Skeletal muscle cell (primary cell): ENCODE results near the gene ITPRIPL1.
"Not testable (repeated sequence)": the region's sequence is repeated elsewhere in the genome, so short reads cannot be mapped to it uniquely, and the experiment has no call there.

Experiments used
- DNase-seq: peaks from one replicate; pipeline ENCODE4 v3.0.0-alpha.2; 2010; ENCODE audit warnings: low read depth
- H3K4me3 ChIP-seq: 2 replicates; pipeline ENCODE4 v1.5.1; 2011; ENCODE audit warnings: low read depth, mild to moderate bottlenecking, control low read depth, low read length, moderate library complexity

Gene ITPRIPL1, protein sequence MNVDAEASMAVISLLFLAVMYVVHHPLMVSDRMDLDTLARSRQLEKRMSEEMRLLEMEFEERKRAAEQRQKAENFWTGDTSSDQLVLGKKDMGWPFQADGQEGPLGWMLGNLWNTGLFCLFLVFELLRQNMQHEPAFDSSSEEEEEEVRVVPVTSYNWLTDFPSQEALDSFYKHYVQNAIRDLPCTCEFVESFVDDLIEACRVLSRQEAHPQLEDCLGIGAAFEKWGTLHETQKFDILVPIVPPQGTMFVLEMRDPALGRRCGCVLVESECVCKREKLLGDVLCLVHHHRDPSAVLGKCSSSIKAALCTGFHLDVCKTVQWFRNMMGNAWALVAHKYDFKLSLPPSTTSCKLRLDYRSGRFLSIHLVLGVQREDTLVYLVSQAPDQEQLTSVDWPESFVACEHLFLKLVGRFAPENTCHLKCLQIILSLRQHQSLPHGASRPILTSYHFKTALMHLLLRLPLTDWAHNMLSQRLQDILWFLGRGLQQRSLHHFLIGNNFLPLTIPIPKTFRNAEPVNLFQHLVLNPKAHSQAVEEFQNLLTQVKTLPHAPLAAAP

DNA sequence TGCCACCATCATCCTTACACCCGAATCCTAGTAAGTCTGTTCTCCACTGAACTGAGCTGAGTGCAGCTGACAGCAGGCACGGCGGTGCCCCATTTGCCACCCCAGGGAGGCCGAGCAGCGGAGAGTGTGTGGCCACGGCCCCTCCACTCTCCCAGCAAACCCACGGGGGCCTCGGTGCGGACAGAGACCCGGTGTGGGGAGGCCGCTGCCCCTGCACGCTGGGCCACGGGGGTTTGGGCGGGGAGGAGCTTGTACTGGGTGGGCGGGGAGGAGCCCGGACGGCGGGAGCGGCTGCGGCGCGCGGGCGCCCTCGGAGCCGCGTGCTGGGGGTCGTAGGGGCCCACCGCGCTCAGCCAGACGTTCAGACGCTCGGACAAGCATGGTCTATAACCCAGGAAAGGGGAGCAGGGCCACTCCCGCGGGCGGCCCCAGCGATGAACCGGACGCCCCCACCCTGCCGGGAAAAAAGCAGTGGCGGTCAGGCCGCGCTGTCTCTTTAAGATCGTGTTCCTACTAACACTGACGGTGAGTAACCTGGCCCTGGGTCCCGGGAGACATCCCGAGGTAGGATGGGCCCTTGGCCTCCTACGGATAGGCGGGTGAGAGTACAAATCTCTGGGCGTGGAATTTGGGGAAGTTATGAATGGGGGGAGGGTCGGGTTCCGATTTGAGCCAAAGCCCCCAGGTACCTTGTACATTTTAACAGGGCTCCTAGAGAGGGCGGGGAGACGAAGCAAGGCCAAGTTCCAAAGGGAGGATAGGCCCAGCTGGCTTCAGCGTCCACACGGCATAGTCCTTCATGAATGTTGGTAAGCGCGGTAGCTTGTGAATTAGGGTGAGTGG, at the start of gene ITPRIPL1:
Gene ITPRIPL1 (plus strand): TSS at position 277 of the 843 bp plus-strand sequence. CDS start 523 bp downstream, at position 800.
- no peak for DNase-seq
- peak within 1 kb of the TSS; percentile 52 for H3K4me3 ChIP-seq

- no peak overlapping the region for H3K4me3 ChIP-seq
- no peak for DNase-seq
These were observed 48.2 kb upstream of the ITPRIPL1 start for GRCh38 chr2:96276787-96277499.

- DNase-seq, result no peak
- no peak overlapping the region for H3K4me3 ChIP-seq
These were observed 37.8 kb upstream of the ITPRIPL1 start for GRCh38 chr2:96287273-96287856.

- DNase-seq, result no peak
- no peak overlapping the region for H3K4me3 ChIP-seq
These were observed 33.4 kb upstream of the ITPRIPL1 start for GRCh38 chr2:96291751-96292150.

- H3K4me3 ChIP-seq, DNase-seq: not testable (repeated sequence)
These were observed 30.8 kb upstream of the ITPRIPL1 start for GRCh38 chr2:96294271-96294670.

DNA sequence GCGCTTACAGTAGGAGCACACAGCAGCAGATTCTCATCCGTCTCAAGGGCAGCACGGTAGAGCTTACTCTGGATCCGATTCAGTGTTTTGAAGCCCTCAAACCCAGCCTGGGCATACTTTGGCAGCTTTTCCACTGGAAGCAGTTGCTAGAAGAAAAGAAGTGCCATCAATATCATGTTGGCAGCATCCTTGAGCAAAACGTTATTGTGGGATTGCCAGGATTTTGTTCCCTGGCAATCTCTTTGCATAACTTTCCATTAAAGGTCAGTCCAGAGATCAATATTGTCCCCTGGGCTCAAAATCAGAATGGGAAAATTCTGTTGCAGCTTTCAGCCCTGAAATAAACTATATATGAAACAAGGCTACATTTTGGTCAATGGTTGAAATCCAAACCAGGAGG, 28.2 kb upstream of the ITPRIPL1 start:
- no peak overlapping the region for H3K4me3 ChIP-seq
- DNase-seq, result no peak

DNA sequence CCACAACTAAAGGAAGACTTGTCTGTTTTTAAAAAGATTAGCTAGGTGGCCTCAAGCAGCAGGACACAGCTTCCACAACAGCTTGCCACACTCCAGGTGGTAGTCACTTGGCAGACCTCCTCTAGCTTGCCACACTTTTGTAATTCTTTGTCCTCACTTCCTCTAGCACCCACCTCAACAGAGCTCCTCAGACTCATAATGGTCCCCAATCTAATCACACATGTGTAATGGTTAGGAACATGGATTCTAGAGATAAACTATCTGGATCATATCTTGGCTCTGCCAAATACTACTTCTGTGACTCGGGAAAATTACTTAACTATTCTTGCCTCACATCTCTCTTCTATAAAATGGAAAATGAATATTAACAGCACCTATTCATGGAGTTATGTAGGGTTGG, 23.3 kb upstream of the ITPRIPL1 start:
- no peak overlapping the region for H3K4me3 ChIP-seq
- no peak for DNase-seq

- DNase-seq, result no peak
- H3K4me3 ChIP-seq, result peak overlapping the region; percentile 99
These were observed 20.5 kb upstream of the ITPRIPL1 start for GRCh38 chr2:96304606-96305005.

DNA sequence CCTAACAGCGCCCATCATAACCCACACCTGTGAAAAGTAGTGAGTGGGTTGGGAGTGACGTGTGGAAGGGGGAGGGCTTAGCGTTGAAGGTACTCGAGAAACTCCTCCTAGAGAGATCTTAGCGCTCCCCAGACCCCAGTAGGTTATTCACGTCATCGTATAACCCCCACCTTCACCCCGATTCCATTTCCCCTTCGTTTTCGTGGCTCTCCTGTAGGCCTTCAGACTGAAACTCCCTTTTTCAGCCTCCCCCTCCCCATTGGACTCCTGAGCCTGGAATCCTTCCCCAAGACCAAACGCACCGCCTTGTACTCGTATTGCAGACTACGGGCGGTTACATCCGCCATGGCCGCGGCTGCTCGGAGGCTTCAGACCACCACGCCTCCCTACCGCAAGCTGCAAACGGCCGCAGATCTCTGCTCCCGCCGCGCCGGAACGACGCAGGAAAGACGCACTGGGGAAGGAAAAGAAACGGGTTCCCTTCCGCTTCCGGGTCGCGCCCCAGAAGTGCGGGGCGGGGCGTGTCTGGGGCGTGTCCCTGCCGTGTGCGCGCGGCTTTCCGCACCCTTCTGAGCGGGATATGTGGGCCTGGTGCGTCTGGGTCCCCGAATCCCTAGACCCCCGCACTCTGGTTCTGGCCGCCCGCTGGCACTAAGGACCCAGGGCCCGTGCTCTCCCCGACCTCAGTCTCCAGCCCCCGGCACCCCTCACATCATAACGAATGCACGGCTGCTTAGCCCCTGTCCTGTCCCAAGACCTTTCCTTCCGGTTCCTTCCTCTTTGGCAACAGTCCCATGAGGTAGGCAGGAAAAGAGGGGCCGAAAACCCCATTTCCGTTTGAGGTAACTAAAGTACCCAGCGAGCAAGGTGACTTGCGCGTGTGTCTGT, 19.8 kb upstream of the ITPRIPL1 start, which contains the start of gene SNRNP200:
Gene SNRNP200 (minus strand): TSS at position 456 of the 888 bp plus-strand sequence. CDS start 109 bp downstream, at position 347.
- peak within 1 kb of the TSS; percentile 99 for H3K4me3 ChIP-seq
- peak; percentile 34 for DNase-seq

GRCh38 chr2:96305979-96306308, 19.2 kb upstream of the ITPRIPL1 start:
- DNase-seq, result no peak
- peak overlapping the region; percentile 99 for H3K4me3 ChIP-seq

DNA sequence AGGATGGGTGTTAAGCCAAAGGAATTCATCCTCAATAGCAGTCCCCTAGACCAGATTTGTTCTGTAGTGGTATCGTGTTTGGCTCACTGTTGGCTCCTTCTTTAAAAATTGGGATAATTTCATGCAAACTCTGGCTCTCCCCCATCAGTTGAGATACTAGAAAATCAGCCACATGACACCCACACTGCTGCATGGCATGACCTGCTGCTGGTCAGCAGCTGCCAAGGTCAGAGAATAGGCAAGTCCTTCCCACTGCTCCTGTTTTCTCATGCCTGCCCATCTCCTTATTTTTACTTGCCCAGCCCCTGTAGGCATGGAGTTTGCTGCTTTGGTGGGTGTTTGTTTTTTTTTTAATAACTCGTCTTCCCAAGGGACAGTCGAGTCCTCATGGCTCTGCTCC, 18.7 kb upstream of the ITPRIPL1 start:
- DNase-seq, result no peak
- H3K4me3 ChIP-seq, result peak overlapping the region; percentile 99

DNA sequence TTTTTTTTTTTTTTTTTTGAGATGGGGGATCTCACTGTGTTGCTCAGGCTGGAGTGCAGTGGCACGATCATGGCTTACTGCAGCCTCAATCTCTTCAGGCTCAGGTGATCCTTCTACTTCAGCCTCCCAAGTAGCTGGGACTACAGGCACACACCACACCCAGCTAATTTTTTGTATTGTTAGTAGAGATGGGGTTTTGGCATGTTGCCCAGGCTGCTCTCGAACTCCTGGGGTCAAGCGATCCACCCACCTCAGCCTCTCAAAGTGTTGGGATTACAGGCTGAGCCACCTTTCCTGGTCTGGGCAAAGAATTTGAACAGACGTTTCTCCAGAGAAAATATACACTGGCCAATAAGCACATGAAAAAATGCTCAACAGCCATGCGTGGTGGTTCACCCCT, 16.9 kb upstream of the ITPRIPL1 start:
- H3K4me3 ChIP-seq, result no peak overlapping the region
- DNase-seq, result no peak

- H3K4me3 ChIP-seq, result no peak overlapping the region
- DNase-seq, result no peak
These were observed 10.1 kb upstream of the ITPRIPL1 start for GRCh38 chr2:96315005-96315399.

- peak; percentile 27 for DNase-seq
- H3K4me3 ChIP-seq, result no peak overlapping the region
These were observed 9.6 kb upstream of the ITPRIPL1 start for GRCh38 chr2:96315400-96316071.

GRCh38 chr2:96316999-96317398, 8.1 kb upstream of the ITPRIPL1 start:
- no peak overlapping the region for H3K4me3 ChIP-seq
- DNase-seq, result no peak

DNA sequence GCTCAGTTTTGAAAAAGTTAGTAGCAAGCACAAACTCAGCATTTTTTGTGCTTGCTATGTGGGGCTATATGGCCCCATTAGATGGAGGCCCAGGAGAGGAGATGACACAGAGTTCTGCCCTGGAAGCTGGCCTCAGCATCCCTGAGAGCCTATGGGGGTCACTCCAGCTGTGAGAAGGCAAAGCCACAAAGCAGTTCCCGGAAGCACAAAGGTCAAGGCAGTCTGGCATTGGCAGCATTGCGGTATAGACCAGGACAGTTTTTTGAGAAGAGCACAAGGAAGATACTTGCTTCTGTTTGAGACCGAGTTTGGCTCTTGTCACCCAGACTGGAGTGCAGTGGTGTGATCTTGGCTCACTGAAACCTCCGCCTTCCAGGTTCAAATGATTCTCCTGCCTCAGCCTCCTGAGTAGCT, 7.5 kb upstream of the ITPRIPL1 start:
- no peak overlapping the region for H3K4me3 ChIP-seq
- no peak for DNase-seq

- no peak overlapping the region for H3K4me3 ChIP-seq
- no peak for DNase-seq
These were observed 6.4 kb upstream of the ITPRIPL1 start for GRCh38 chr2:96318723-96319122.

DNA sequence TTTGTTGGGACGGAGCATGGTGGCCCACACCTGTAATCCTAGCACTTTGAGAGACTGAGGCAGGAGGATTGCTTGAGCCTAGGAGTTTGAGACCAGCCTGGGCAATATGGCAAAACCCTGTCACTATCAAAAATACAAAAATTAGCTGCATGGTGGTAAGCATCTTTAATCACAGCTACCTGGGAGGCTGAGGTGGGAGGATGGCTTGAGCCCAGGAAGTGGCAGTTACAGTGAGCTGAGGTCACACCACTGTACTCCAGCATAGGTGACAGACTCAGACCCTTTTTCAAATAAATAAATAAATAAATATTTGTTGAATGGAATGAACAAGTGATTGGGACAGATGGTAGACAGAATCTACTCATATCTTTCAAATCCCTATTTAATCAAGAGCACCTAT, 5.7 kb upstream of the ITPRIPL1 start:
- DNase-seq, result no peak
- H3K4me3 ChIP-seq, result no peak overlapping the region
